ENCODE results near the gene SFMBT1.

Gene SFMBT1

GRCh38 chr3:53078656-53079055 is 32.8 kb upstream of the SFMBT1 start:
- Histone ChIP-seq H3K36me3 (ENCODE audit: low read depth) (no peaks in the 10 kb centered on the region), H3K4me1 (ENCODE audit: insufficient read depth, poor library complexity, severe bottlenecking) (no peaks in the 10 kb centered on the region), H3K27me3 (ENCODE audit: insufficient read depth, poor library complexity, severe bottlenecking) (no peaks in the 10 kb centered on the region), H3K27ac (ENCODE audit: poor library complexity, severe bottlenecking) (no peak overlapping the region), H3K9me3 (ENCODE audit: severe bottlenecking) (no peaks in the 10 kb centered on the region), H3K4me3 (ENCODE audit: severe bottlenecking) (no peak overlapping the region)
- TF ChIP-seq CTCF (IDR thresholded peaks at IDR 0.05; ENCODE audit: poor library complexity, severe bottlenecking): no peak
- no peak for DNase-seq (ENCODE audit: low spot score)
- no peak for ATAC-seq (ENCODE audit: low read depth)

GRCh38 chr3:53077476-53078220 is 31.8 kb upstream of the SFMBT1 start:
- Histone ChIP-seq H3K36me3 (ENCODE audit: low read depth) (no peaks in the 10 kb centered on the region), H3K27ac (ENCODE audit: poor library complexity, severe bottlenecking) (no peak overlapping the region), H3K4me1 (ENCODE audit: insufficient read depth, poor library complexity, severe bottlenecking) (no peaks in the 10 kb centered on the region), H3K9me3 (ENCODE audit: severe bottlenecking) (no peaks in the 10 kb centered on the region), H3K4me3 (ENCODE audit: severe bottlenecking) (no peak overlapping the region), H3K27me3 (ENCODE audit: insufficient read depth, poor library complexity, severe bottlenecking) (no peaks in the 10 kb centered on the region)
- DNase-seq (ENCODE audit: low spot score): no peak
- ATAC-seq (ENCODE audit: low read depth): no peak
- TF ChIP-seq CTCF (IDR thresholded peaks at IDR 0.05; ENCODE audit: poor library complexity, severe bottlenecking): no peak

GRCh38 chr3:53075743-53076140 is 29.9 kb upstream of the SFMBT1 start:
- no peak for TF ChIP-seq CTCF (IDR thresholded peaks at IDR 0.05; ENCODE audit: poor library complexity, severe bottlenecking)
- H3K27me3 ChIP-seq (ENCODE audit: insufficient read depth, poor library complexity, severe bottlenecking): no peaks in the 10 kb centered on the region
- no peak overlapping the region for H3K27ac ChIP-seq (ENCODE audit: poor library complexity, severe bottlenecking)
- no peak overlapping the region for H3K4me3 ChIP-seq (ENCODE audit: severe bottlenecking)
- H3K36me3 ChIP-seq (ENCODE audit: low read depth): no peaks in the 10 kb centered on the region
- no peaks in the 10 kb centered on the region for H3K9me3 ChIP-seq (ENCODE audit: severe bottlenecking)
- H3K4me1 ChIP-seq (ENCODE audit: insufficient read depth, poor library complexity, severe bottlenecking): no peaks in the 10 kb centered on the region
- no peak for DNase-seq (ENCODE audit: low spot score)
- ATAC-seq (ENCODE audit: low read depth): no peak

- no peaks in the 10 kb centered on the region for H3K9me3 ChIP-seq (ENCODE audit: severe bottlenecking)
- H3K36me3 ChIP-seq (ENCODE audit: low read depth): no peaks in the 10 kb centered on the region
- no peak for ATAC-seq (ENCODE audit: low read depth)
- no peak for TF ChIP-seq CTCF (IDR thresholded peaks at IDR 0.05; ENCODE audit: poor library complexity, severe bottlenecking)
- H3K27me3 ChIP-seq (ENCODE audit: insufficient read depth, poor library complexity, severe bottlenecking): no peaks in the 10 kb centered on the region
- no peak overlapping the region for H3K27ac ChIP-seq (ENCODE audit: poor library complexity, severe bottlenecking)
- DNase-seq (ENCODE audit: low spot score): no peak
- H3K4me3 ChIP-seq (ENCODE audit: severe bottlenecking): no peak overlapping the region
- H3K4me1 ChIP-seq (ENCODE audit: insufficient read depth, poor library complexity, severe bottlenecking): no peaks in the 10 kb centered on the region
Observed at GRCh38 chr3:53074761-53075742, 29.2 kb upstream of the SFMBT1 start.
